Cardiac muscle cell (in vitro differentiated cells and primary cell): ENCODE results near the gene QRFPR. TPM values are rescaled to one million over a fixed set of nuclear protein-coding genes. Genes with fewer than 3 reads are reported as not detected.

Source experiments
- DNase-seq, 2 donors: peaks; one replicate each; pipeline versions ENCODE4 v3.0.0 to v3.0.0-alpha.2; 2010 to 2017; ENCODE audit warnings: low read depth in 1 of 2, low spot score in 1 of 2
- H3K27ac ChIP-seq: fragments of 200-600 bp; sonication (generic); 2 replicates; pipeline ENCODE4 v1.5.1; 2016
- H3K27me3 ChIP-seq: fragments of 200-600 bp; sonication (generic); 2 replicates; pipeline ENCODE4 v1.6.0; 2016; ENCODE audit warnings: control low read depth
- H3K36me3 ChIP-seq: fragments of 200-600 bp; sonication (generic); 2 replicates; pipeline ENCODE4 v1.5.1; 2016; ENCODE audit warnings: control low read depth
- H3K4me1 ChIP-seq: fragments of 200-600 bp; sonication (generic); 2 replicates; pipeline ENCODE4 v1.8.1; 2017; ENCODE audit warnings: low read depth, mild to moderate bottlenecking, mixed run types
- H3K4me3 ChIP-seq: fragments of 200-600 bp; sonication (generic); 2 replicates; pipeline ENCODE4 v1.5.1; 2016; ENCODE audit warnings: mild to moderate bottlenecking
- H3K9me3 ChIP-seq: fragments of 200-600 bp; sonication (generic); 2 replicates; pipeline ENCODE4 v1.5.1; 2017; ENCODE audit warnings: low read depth, mild to moderate bottlenecking, control low read depth
- CTCF ChIP-seq: IDR thresholded peaks from 2 replicates; pipeline ENCODE4 v1.5.1; 2012; ENCODE audit warnings: low read depth, mild to moderate bottlenecking, low read length
- polyA plus RNA-seq: library from polyadenylated mRNA; unstranded; fragments of >200 nt; fragmentation: Nextera tagmentation; extraction: Ambion mirVana; gene quantifications from 2 replicates; pipeline ENCODE4 v1.2.1, GENCODE V29; 2016
- total RNA-seq: library from RNA; depleted of rRNA; stranded (reverse); fragments of >200 nt; gene quantifications from 2 replicates; pipeline ENCODE4 v1.2.3, GENCODE V29; 2016

QRFPR gene
- total and polyA plus RNA-seq, 2 experiments from 2014 or later: 2.0 to 2.6 TPM

DNA sequence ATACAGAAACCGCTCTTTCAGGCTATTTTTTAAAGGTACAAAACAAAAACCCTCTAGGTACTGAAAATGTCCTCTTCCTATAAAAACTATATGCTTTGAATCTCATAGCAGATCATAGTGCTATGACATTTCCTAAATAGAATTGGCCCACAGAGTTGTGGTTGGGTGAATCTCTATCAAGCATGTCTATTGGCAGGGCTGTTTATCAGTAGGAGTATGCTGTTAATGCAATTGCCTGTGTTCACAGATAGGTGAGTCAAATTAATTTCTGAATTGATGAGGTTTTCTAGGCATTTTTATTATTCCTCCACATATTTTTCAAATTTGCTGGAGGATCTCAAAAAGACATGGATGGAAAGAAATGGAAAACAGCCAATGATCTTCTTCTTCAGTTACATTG is 73.9 kb downstream of the QRFPR start:
- no peak overlapping the region for H3K4me3 ChIP-seq
- no peaks in the 10 kb centered on the region for H3K36me3 ChIP-seq
- H3K27me3 ChIP-seq: no peaks in the 10 kb centered on the region
- H3K27ac ChIP-seq: no peak overlapping the region
- no peaks in the 10 kb centered on the region for H3K9me3 ChIP-seq
- DNase-seq: no peak
- H3K4me1 ChIP-seq: no peaks in the 10 kb centered on the region
- no peak for TF ChIP-seq CTCF

DNA sequence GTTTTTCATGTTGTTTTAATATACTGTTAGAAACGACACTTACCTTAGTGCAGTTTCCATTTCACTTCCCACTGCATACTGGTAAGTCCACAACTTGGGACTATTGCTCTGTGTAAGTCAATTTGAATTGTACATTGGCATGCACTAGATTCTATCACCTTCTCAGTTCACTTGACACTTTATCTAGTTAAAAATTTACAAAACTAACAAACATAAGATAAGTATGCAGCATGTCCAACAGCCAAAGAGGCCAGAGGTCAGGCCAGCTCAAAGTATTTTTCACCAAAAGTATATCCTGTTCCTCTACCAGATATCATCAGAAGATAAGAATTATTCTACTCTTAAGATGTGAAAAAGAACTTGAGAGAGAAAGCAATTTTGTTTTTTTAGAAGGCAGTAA is 75.9 kb downstream of the QRFPR start:
- DNase-seq: no peak
- H3K27me3 ChIP-seq: no peaks in the 10 kb centered on the region
- no peaks in the 10 kb centered on the region for H3K36me3 ChIP-seq
- H3K9me3 ChIP-seq: no peaks in the 10 kb centered on the region
- no peak overlapping the region for H3K27ac ChIP-seq
- no peak overlapping the region for H3K4me3 ChIP-seq
- H3K4me1 ChIP-seq: no peaks in the 10 kb centered on the region
- TF ChIP-seq CTCF: no peak

DNA sequence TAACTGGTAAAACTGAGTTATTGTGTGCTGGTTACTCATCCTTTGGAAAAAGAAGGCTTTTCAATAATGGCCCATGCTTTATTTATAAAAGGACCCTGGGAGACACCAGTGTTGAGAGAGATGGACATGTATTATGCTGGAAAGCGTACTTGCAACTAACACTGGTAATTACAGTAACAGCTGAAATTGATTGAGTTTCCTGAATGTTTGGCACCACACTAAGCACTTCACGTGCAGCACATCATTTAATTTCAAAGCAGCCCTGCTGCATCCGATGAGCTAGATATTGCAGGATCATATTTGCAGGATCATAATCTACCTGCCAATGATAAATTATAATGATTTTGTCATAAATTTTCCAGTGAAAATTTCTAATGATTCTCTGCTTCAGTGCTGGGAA is 81.5 kb downstream of the QRFPR start:
- no peaks in the 10 kb centered on the region for H3K36me3 ChIP-seq
- no peaks in the 10 kb centered on the region for H3K4me1 ChIP-seq
- DNase-seq: no peak
- no peaks in the 10 kb centered on the region for H3K27me3 ChIP-seq
- no peak overlapping the region for H3K27ac ChIP-seq
- H3K9me3 ChIP-seq: no peaks in the 10 kb centered on the region
- no peak overlapping the region for H3K4me3 ChIP-seq
- no peak for TF ChIP-seq CTCF

GRCh38 chr4:121283319-121283718 is 97.5 kb downstream of the QRFPR start:
- DNase-seq: no peak
- Histone ChIP-seq H3K27ac (no peak overlapping the region), H3K9me3 (no peaks in the 10 kb centered on the region), H3K4me1 (no peaks in the 10 kb centered on the region), H3K36me3 (no peaks in the 10 kb centered on the region), H3K27me3 (no peaks in the 10 kb centered on the region), H3K4me3 (no peak overlapping the region)
- no peak for TF ChIP-seq CTCF

GRCh38 chr4:121280425-121280824 is 100.4 kb downstream of the QRFPR start:
- Histone ChIP-seq H3K4me3 (no peak overlapping the region), H3K27ac (no peak overlapping the region), H3K4me1 (no peaks in the 10 kb centered on the region), H3K9me3 (no peaks in the 10 kb centered on the region), H3K36me3 (no peaks in the 10 kb centered on the region), H3K27me3 (no peaks in the 10 kb centered on the region)
- DNase-seq: no peak
- no peak for TF ChIP-seq CTCF

DNA sequence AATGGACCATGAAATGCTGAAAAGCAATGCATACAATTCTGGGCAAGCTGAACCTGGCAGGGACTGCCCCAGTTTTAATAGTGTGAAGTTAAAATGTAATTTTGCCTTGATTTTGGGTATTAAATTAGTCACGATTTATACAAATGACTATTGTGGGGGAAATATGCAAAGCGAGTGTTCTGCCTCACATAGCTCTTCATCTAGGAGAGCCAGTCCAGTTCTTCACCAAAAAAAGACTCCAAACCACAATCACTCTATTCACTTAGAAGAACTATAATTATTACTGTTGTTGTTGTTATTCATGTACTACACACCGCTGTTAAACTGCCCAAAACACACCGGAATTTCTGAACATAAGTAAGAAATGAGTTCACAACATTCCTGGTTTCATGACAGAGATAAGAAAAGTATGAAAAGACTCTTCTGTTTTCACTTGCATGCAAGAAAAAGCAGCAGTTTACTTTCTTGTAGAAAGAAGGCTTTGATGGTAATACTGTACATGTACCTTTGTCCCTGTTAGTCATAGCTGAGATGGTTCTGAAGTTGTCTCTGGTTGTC is 101.9 kb downstream of the QRFPR start:
- Histone ChIP-seq H3K9me3 (no peaks in the 10 kb centered on the region), H3K4me1 (no peaks in the 10 kb centered on the region), H3K27me3 (no peaks in the 10 kb centered on the region), H3K27ac (no peak overlapping the region), H3K36me3 (no peaks in the 10 kb centered on the region), H3K4me3 (no peak overlapping the region)
- DNase-seq: peak in 1 of 2 donors; percentile 77
- no peak for TF ChIP-seq CTCF
